Mammary epithelial cell (primary cell): ENCODE results near the gene ZNF224.

Experiments used
- CTCF ChIP-seq, 2 donors: IDR thresholded peaks in 1 of 2; conservative IDR thresholded peaks in 1 of 2; 2 replicates each; pipeline ENCODE4 v1.5.1; 2011 to 2012; ENCODE audit warnings: inconsistent platforms in 2 of 2, low read length in 2 of 2, mild to moderate bottlenecking in 2 of 2, control low read depth in 1 of 2, low read depth in 1 of 2; ENCODE audit not compliant: insufficient read depth in 1 of 2; ENCODE audit errors: extremely low read depth in 1 of 2
- EZH2 ChIP-seq: IDR thresholded peaks from 2 replicates; pipeline ENCODE4 v1.6.1; 2012; ENCODE audit warnings: low read length, inconsistent platforms, borderline replicate concordance

GRCh38 chr19:44055870-44056269, 38.3 kb upstream of the ZNF224 start:
- no peak for TF ChIP-seq CTCF (conservative IDR thresholded peaks at IDR 0.05 in 1 of 2, IDR thresholded peaks at IDR 0.05 in 1 of 2; ENCODE audit: extremely low read depth in 1 of 2, insufficient read depth in 1 of 2, low read depth in 1 of 2, low read length in 2 of 2)
- no peak for TF ChIP-seq EZH2
